ENCODE data around the gene ZNF22. TPM values are rescaled to one million over a fixed set of nuclear protein-coding genes. Genes with fewer than 3 reads are reported as not detected.

ZNF22 gene
- total RNA-seq, 1 donor from 2014 or later = 1.6 TPM

DNA sequence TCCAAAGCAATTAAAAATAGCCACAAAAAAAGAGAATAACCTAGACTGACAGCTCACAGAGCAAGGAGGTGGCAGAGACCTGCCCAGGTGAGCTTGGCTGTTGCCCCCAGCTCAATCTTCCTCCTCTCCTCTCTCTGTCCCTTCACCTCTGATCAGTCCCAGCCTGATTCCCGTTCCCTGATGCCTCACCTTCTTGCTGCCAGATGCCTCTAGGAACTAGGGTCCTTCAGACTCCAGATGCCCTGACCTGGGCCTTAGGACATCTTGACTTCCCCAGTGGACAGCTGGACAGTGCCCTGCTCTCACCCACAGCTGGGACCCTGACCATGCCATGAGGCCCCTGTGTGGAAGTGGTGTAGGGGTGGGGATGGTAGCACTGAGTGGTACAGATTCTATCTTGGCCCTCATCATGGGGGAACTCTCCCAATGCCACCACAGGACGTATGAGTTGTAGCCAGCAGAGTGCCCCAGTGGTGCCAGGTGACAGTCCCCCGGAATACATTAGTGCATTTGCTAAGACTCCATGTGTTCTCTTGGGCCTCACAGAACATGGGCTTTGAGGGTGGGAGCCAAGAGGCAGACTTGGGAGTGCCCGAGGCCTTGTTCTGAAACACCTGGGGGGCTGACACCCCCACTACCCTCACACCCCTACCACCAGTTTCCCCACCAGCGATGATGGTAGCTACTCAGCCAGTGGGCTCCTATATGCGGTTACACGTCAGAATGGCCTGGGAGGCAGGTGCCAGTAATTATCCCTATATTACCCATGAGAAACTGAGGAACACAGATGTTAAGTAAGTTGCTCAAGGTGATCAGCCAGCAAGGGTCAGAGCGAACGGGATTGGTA, 24.1 kb upstream of the ZNF22 start:
- peak overlapping the region; percentile 89 to 91 for H3K27ac ChIP-seq
- DNase-seq (ENCODE audit: low spot score in 2 of 2) = no peak
- no peaks in the 10 kb centered on the region for H3K9me3 ChIP-seq
- no peaks in the 10 kb centered on the region for H3K27me3 ChIP-seq
- H3K4me3 ChIP-seq = peak overlapping the region; percentile 71 to 77
- intact Hi-C loops (cut with DNase I) = loop anchor here (5.0 to 10.0 kb wide), 3 partner anchors 114 to 1302 kb away; no protein-coding TSS in a partner anchor
- H3K36me3 ChIP-seq = peaks cover 9 to 33% of the 10 kb centered on the region in 2 donors
- TF ChIP-seq, protein P1, sequence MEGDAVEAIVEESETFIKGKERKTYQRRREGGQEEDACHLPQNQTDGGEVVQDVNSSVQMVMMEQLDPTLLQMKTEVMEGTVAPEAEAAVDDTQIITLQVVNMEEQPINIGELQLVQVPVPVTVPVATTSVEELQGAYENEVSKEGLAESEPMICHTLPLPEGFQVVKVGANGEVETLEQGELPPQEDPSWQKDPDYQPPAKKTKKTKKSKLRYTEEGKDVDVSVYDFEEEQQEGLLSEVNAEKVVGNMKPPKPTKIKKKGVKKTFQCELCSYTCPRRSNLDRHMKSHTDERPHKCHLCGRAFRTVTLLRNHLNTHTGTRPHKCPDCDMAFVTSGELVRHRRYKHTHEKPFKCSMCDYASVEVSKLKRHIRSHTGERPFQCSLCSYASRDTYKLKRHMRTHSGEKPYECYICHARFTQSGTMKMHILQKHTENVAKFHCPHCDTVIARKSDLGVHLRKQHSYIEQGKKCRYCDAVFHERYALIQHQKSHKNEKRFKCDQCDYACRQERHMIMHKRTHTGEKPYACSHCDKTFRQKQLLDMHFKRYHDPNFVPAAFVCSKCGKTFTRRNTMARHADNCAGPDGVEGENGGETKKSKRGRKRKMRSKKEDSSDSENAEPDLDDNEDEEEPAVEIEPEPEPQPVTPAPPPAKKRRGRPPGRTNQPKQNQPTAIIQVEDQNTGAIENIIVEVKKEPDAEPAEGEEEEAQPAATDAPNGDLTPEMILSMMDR (IDR thresholded peaks at IDR 0.05) = no peak
- H3K4me1 ChIP-seq = peaks cover 25 to 39% of the 10 kb centered on the region in 2 donors

DNA sequence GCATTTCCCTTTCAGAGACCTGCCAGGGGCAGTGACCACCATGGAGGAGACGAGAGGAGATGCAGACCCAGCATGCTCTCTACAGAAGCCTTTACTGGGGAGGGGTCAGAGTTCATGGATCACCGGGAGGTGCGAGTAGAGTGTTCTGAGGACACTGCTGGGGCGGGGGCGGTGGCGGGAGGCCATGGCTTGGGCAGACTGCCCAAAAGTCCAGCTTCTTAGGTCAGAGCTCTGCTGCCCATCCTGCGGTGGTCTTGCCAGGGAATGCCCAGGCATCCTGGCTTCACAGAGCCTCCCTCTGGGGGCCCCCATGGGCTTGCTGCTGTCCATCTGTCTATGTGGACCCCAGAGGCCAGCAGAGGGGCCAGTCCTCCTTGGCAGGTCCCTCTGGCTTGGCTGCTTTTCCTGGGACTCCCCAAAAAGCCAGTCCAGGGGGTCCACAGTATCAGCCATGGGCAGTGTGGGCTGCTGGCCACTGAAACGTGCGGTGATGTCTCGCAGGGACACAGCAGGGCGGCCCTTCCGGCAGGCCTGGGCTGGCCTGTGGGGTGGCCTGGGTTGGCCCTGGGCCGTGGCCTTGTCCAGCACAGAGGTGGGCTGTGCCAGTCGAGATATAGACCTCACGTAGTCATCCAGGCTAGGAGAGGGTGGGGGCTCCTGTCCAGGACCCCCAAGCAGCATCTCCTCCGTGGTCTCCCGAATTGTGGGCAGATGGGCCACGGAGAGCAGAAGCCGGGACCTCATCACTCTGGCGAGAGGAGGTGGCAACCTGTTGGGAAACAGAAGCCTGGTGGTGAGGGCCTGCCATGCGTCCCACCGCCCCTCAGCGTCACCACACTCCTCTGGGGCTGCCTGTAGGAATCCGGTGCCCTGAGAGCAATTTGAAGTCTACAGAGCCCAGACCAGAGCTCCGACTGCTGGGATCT, 23.2 kb upstream of the ZNF22 start:
- TF ChIP-seq, protein P1 (IDR thresholded peaks at IDR 0.05) = no peak
- no peaks in the 10 kb centered on the region for H3K27me3 ChIP-seq
- intact Hi-C loops (cut with DNase I) = loop anchor here (1.0 to 10.0 kb wide), 4 partner anchors 24 to 1303 kb away; no protein-coding TSS in a partner anchor
- no peaks in the 10 kb centered on the region for H3K9me3 ChIP-seq
- H3K27ac ChIP-seq = peak overlapping the region; percentile 89 to 91
- no peak for DNase-seq (ENCODE audit: low spot score in 2 of 2)
- peaks cover 6 to 24% of the 10 kb centered on the region in 2 donors for H3K36me3 ChIP-seq
- H3K4me1 ChIP-seq = peaks cover 28 to 49% of the 10 kb centered on the region in 2 donors
- peak overlapping the region; percentile 71 to 77 for H3K4me3 ChIP-seq

DNA sequence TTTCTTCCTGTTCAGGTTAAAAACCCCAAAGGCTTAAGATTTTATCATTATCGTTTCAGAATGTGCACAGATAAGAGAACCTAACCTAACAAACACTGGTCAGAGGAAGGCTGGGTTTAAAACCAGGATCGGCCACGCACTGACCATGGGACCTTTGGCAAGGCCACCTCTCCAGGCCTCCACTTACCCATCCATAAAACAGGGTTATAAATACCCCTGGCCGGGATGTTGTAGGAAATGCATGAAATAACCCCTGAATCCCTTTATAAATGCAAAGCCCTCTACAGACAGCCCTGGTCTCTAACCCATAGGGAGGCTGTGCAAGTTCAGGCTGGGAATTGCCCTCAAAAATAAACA, 22.5 kb upstream of the ZNF22 start:
- intact Hi-C loops (cut with DNase I) = loop anchor here (1.0 to 10.0 kb wide), 4 partner anchors 23 to 1303 kb away; no protein-coding TSS in a partner anchor
- peak overlapping the region; percentile 89 to 91 for H3K27ac ChIP-seq
- H3K9me3 ChIP-seq = no peaks in the 10 kb centered on the region
- TF ChIP-seq, protein P1 (IDR thresholded peaks at IDR 0.05) = no peak
- H3K4me1 ChIP-seq = peaks cover 29 to 55% of the 10 kb centered on the region in 2 donors
- DNase-seq (ENCODE audit: low spot score in 2 of 2) = no peak
- peak overlapping the region; percentile 71 to 77 for H3K4me3 ChIP-seq
- peaks cover 6 to 22% of the 10 kb centered on the region in 2 donors for H3K36me3 ChIP-seq
- no peaks in the 10 kb centered on the region for H3K27me3 ChIP-seq

DNA sequence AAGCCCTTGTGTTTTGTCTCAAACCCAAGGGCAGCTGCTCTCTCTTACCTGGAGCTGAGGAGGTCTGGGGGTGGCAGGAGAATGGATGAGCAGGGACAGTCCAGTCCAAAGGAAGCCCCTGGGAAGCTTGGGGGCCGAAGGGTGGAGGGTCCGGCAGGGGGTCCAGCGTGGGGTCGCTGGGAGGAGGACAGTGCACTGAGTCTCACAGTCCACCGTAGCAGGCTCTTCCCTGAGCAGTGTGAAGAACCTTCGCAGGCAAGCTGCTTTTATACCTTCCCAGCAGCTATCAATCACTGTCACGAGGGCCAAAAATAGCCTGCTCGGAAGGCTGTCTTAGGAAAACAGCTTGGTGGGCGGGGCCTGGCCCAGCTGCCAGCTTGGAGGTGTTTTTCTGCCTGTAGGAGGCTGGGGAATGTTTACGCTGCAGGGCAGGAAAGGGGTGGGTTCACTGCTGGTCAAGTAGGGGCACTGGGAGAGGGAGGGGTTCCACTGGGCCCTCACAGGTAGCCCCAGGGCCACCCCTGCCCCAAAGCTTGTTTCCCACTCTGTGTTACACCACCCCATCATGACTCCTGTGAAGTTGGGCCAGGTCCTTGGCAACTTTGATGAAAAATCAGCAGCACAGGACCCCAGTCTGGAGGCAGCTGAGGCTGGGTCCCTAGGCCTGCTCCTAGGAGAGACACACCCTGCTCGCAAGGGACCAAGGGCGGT, 22.0 kb upstream of the ZNF22 start, which contains the start of gene DEPP1:
Gene DEPP1, minus strand, starts transcription at position 240 of the 711 bp plus-strand sequence. CDS start 779 bp downstream, outside the sequence.
- Histone ChIP-seq H3K9me3 (no peaks in the 10 kb centered on the region), H3K4me1 (peaks cover 32 to 58% of the 10 kb centered on the region in 2 donors), H3K36me3 (peaks cover 6 to 22% of the 10 kb centered on the region in 2 donors), H3K27me3 (no peaks in the 10 kb centered on the region), H3K4me3 (peak within 1 kb of the TSS; percentile 71 to 77), H3K27ac (peak within 1 kb of the TSS; percentile 89 to 91)
- TF ChIP-seq, protein P1 (IDR thresholded peaks at IDR 0.05) = peak in 2 of 3 experiments; percentile 5 to 9
- DNase-seq (ENCODE audit: low spot score in 2 of 2) = peak; percentile 80 to 96
- intact Hi-C loops (cut with DNase I) = loop anchor here (1.0 to 10.0 kb wide), 4 partner anchors 23 to 1304 kb away; no protein-coding TSS in a partner anchor
